NOMO-1 (cell line): ENCODE data around the gene SEZ6L2.
"Not testable (repeated sequence)": the region's sequence is repeated elsewhere in the genome, so short reads cannot be mapped to it uniquely, and the experiment has no call there.

Experiments used
- DNase-seq, 2 experiments: peaks; one replicate each; lab custom pipeline; 2025; ENCODE audit not compliant: unreplicated experiment in 2 of 2; lab: John Stamatoyannopoulos, UW

Gene SEZ6L2

DNA sequence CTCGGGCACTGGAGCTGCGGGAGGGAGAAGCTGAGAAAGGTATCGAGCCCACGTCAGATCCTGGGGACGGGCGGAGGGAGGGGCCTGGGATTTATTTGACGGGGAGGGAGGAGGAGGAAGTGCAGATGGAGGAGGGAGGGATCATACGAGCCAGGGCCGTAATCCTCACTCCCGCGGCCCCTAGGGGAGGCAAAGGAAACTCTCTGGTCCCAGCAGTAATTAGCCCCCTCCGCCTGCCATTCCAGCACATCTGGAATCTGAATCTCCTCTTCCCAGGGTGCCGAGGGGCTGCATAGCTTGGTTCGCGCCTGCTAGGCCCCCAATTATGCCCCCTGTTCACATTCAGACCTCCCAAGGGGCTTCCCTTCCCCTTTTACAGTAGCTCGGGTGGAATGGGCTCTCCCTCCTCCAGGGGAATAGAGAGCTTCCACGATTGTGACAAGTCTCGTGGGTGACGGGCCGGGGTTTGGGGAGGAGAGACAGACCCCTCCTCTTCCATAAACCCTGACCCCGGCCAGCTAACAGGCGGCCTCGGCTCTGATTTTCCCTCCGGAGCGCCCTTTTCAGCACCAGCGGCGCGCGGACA lies at the start of gene SEZ6L2:
TSS of gene SEZ6L2 (minus strand) at position 35 of the 586 bp plus-strand sequence. CDS start 531 bp downstream, outside the sequence.
- peak; percentile 48 to 53 for DNase-seq

DNA sequence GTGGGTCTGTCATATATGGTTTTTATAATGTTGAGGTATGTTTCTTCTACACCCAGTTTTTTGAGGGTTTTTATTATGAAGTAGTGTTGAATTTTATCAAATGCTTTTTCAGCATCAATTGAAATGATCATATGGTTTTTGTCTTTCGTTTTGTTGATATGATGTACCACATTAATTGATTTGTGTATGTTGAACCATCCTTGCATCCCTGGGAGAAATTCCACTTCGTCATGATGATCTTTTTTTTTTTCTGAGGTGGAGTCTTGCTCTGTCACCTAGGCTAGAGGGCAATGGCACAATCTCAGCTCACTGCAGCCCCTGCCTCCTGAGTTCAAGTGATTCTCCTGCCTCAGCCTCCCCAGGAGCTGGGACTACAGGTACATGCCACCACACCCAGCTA lies 48.5 kb upstream of the SEZ6L2 start:
- no peak for DNase-seq

DNA sequence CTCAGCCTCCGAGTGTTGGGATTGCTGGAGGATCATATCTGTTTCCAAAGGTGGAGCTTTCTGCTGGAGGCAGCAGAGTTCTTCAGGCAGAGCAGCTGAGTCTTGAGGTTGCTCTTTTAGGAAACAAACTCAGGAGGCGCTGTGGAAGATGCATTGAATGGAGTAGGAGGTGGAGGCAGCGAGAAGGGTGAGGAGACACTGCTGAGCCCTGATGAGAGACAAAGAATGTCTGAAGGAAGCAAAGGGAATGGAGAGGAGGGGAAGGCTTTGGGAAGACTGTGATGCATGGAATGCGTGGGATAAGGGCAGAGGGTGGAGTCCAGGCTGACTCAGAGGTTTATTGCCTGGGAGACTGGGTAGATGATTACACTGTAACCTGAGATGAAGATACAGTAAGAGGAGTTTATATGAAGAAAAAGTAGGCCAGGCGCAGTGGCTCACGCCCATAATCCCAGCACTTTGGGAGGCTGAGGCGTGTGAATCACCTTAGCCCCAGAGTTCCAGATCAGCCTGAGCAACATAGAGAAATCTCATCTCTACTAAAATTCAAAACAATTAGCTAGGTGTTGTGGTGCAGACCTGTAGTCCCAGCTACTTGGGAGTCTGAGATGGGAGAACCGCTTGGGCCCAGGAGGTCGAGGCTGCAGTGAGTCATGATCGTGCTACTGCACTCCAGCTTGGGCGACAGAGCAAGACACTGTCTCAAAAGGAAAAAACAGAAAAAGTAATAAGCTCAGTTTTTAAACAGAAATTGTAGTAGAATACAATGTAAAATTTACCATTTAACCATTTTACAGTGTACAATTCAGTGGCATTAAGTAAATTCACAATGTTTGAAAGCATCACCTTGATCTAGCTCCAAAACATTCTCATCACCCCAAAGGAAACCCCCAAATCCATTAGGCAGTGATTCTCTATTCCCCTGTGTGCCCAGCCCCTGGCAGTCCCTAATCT lies 44.8 kb upstream of the SEZ6L2 start:
- DNase-seq, result no peak

DNA sequence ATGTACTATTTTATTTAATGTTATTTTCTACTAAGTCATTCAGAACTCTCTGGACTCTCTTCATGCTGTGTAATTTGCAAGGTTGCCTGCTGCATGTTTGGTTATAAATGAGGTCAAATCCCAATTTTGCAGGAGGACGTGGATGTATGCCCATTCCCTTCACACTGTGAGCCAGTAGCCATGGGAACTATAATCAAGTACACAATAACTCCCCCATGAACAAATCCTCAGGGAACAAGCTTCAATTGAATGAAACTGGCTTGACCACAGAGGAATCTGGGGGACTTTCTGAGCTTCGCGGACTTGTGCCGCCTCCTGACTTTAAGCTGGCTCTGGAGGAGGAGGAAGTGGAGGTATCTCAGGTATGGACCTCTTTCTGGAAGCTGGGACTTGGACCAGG lies 41.3 kb upstream of the SEZ6L2 start:
- no peak for DNase-seq

DNA sequence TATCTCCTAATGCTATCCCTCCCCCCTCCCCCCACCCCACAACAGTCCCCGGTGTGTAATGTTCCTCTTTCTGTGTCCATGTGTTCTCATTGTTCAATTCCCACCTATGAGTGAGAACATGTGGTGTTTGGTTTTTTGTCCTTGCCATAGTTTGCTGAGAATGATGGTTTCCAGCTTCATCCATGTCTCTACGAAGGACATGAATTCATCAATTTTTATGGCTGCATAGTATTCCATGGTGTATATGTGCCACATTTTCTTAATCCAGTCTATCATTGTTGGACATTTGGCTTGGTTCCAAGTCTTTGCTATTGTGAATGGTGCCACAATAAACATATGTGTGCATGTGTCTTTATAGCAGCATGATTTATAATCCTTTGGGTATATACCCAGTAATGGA lies 32.4 kb upstream of the SEZ6L2 start:
- DNase-seq, result not testable (repeated sequence)

- no peak for DNase-seq
Measured at GRCh38 chr16:29927070-29927905, 27.9 kb upstream of the SEZ6L2 start.

DNA sequence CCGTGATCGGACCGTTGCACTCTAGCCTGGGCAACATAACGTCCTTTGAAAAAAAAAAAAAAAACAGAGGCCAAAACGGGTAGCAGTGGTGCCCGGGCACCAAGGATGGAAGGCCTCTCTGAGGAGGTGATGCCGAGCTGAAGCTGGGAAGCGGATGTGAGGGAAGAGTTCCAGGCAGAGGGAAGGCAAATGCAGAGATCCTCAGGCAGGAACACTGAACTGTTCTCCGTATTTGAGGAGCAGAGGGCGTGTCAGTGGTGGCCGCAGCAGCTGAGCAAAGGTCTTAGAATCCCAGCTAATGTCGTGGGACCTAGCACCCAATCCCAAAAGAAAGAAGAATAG lies 27.3 kb upstream of the SEZ6L2 start:
- no peak for DNase-seq

DNA sequence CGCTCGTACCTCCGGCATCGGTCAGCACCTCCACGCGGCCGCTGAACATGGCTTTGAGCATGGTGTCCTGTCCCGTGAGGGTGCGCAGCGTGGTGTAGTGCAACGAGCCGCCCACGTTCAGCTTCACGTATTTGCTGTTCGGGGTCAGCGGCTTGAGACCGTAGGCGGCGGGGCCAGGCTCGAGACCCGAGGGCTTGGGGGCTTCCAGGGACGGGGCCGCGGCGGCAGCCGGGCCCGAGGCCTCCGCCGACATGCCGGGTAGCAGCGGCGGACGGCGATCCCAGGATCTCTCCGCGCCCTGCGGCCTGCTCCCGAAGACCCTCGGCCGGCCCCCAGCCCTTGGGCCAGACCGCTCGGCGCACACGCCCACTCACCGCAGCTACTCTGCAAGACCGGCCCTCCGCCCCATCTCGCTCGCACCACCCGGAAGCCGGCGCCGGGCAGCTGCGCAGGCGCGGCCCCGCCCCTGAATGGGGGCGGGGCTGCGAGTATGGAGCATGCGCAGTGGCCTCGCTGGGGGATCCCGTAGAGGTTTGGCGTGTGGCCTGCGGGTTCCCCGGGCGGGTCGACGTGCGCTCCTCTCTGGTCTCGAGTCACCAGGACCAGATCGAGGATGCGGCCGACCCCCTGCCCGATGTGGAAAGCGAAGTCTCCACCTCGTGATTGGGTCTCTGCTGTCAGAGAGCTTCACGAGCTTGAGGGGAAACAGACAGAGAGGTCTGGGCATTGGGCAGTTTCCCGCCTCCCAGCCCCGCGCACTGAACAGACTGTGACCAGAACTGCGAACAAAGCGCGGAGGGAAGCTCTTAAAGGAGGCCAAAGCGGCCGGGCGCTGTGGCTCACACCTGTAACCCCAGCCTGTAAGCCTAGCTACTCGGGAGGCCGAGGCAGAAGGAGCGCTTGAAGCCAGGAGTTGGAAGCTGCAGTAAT lies 26.7 kb upstream of the SEZ6L2 start, which contains the start of gene KCTD13:
TSS of gene KCTD13 (minus strand) at position 446 of the 930 bp plus-strand sequence. CDS start at position 253, 193 bp downstream.
- peak; percentile 76 to 79 for DNase-seq

DNA sequence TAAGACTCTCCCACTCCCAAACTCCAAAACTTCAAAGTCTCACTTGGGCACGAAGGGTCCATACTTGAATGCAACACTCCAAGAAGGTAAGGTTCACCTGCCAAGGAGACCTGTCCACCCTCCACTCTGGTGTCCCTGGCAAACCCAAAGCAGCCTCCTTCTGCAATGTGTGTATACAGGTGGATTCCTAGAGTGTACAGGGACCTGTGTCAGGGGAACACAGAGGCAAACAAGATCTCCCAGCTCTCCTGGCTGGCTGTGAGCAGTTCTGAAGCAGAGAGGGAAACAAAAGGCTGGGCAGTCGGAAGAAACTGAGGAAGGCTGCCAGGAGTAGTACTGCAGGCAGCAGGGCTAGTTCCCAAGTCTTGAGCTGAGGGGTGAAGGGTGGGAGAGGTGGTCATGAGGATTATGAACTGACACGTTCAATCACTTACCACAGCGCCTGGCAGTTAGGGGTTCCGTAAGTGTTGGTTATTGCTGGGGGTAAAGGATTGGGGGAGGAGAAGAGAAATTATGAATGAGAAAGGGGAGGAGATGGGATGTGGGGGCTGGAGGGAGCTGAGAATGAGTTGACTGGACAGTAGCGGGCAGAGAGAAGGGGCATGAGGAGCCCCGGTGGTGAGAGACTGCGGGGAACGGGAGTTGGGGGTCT lies 25.9 kb upstream of the SEZ6L2 start:
- DNase-seq, result no peak

GRCh38 chr16:29922986-29923501 lies 23.7 kb upstream of the SEZ6L2 start:
- DNase-seq, result no peak

- DNase-seq, result no peak
Measured at GRCh38 chr16:29922326-29922725, 23.0 kb upstream of the SEZ6L2 start.

- no peak for DNase-seq
Measured at GRCh38 chr16:29921034-29921385, 21.7 kb upstream of the SEZ6L2 start.

- no peak for DNase-seq
Measured at GRCh38 chr16:29920288-29921033, 21.1 kb upstream of the SEZ6L2 start.

DNA sequence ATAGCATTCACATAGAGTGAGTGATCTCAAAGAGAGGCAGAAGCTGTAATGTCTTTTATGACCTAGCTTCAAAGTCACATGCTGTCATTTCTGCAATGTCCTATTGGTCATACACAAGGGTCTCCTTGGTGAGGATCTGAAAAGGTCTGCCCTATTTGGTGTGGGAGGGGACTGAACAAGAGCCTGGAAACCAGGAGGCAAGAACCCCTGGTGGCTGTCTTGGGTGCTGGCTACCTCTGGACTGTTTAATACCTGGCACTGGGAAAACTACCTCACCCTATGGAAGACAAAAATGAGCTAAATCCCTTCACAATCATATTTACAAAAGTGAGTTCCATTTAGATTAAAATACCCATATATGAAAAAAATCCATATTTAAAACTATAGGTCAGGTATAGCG lies 17.6 kb upstream of the SEZ6L2 start:
- DNase-seq, result no peak

- DNase-seq, result no peak
Measured at GRCh38 chr16:29915590-29916247, 16.4 kb upstream of the SEZ6L2 start.

DNA sequence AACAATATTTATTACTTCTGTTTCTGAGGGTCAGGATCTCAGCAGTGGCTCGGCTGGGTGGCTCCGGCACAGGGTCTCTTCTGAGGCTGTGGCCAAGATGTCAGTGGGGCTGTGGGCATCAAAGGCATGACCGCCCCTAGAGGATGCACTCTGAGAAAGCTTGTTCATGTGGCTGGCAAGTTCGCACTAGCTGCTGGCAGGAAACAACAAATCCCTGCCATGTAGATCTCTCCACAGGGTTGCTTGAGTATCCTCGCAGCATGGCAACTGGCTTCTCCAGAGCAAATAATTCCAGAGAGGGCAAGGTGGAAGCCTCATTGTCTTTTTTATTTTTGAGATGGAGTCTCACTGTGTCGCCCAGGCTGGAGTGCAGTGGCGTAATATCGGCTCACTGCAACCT lies 14.2 kb upstream of the SEZ6L2 start:
- no peak for DNase-seq

DNA sequence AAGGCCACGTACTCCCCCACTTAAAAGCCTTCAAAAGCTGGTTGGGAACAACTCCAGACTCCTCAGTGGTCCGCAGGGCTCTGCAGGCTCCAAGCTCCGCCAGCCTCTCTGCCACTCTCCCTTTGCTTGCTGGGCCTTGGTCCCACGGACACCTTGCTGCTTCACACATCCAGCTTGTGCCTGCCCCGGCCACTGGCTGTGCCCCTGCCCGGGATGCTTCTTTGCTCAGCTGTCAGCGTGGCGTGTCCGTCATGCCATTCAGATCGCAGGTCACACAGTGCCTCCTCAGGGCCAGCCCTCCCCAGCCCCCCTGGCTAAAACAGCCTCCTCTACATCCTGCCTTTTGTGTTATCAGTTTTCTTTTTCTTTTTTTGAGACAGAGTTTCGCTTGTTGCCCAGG lies 12.7 kb upstream of the SEZ6L2 start:
- no peak for DNase-seq

- no peak for DNase-seq
Measured at GRCh38 chr16:29911676-29912010, 12.3 kb upstream of the SEZ6L2 start.
